Mesothelial cell of epicardium (in vitro differentiated cells): ENCODE data around the gene ANKRD44. TPM values are rescaled to one million over a fixed set of nuclear protein-coding genes. Genes with fewer than 3 reads are reported as not detected.

Experiments
- DNase-seq, 2 experiments: peaks; one replicate each; pipeline ENCODE4 v3.0.0; 2021; ENCODE audit warnings: low spot score in 2 of 2; ENCODE audit not compliant: unreplicated experiment in 2 of 2
- H3K27ac Mint-ChIP-seq: 2 replicates; pipeline ENCODE4 v1.8.0; 2021; ENCODE audit warnings: mixed read lengths
- H3K27me3 Mint-ChIP-seq: 2 replicates; pipeline ENCODE4 v1.8.0; 2021; ENCODE audit warnings: low read depth, mixed read lengths
- H3K36me3 Mint-ChIP-seq: 2 replicates; pipeline ENCODE4 v1.8.0; 2021; ENCODE audit warnings: mixed read lengths
- H3K4me1 Mint-ChIP-seq: 2 replicates; pipeline ENCODE4 v1.8.0; 2021; ENCODE audit warnings: mixed read lengths
- H3K4me3 Mint-ChIP-seq: 2 replicates; pipeline ENCODE4 v1.8.0; 2021; ENCODE audit warnings: mild to moderate bottlenecking, moderate library complexity, mixed read lengths
- H3K9me3 Mint-ChIP-seq: 2 replicates; pipeline ENCODE4 v1.8.0; 2021; ENCODE audit warnings: mixed read lengths
- total RNA-seq: library from RNA; stranded (reverse); gene quantifications from 3 replicates; pipeline ENCODE4 v1.2.1, GENCODE V29; 2021
- TF ChIP-seq, protein P1 (sequence below): fragments of 200-600 bp; sonication (generic); IDR thresholded peaks from one replicate; pipeline ENCODE4 v1.5.0; 2021; ENCODE audit warnings: antibody characterized with exemption; ENCODE audit not compliant: unreplicated experiment

The ANKRD44 gene
- total RNA-seq, 1 donor from 2014 or later, result 10.4 TPM

DNA sequence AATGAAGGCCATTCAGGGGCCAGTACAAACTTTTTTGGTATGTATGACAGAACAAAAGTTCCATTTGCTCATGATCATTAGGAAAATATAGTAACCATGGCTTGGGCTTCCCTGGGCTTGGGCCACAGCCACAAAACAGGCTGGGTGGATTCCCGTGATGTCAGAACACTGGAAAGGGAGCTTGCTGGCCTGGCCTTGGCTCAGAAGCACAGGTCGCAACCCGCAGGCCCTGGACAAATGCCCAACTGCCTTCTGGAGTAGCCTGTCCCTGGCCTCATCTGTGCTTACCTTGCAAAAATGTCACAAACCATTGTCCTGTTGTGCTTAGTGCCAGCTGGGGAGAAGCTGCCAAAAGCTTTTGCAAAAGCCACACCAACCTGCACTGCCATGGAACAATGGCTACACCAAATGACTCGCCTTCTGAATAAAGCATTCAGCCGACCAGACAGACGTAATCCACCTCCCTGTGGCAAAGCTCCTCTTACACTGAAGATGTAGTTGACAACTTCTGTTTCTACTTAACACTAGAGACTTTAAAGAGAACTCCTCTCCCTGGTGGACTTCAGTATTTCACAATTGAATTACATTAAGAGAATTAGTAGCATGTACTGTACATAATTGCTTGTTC, 125.5 kb downstream of the ANKRD44 start:
- no peaks in the 10 kb centered on the region for H3K9me3 Mint-ChIP-seq
- peaks cover 9% of the 10 kb centered on the region for H3K4me1 Mint-ChIP-seq

DNA sequence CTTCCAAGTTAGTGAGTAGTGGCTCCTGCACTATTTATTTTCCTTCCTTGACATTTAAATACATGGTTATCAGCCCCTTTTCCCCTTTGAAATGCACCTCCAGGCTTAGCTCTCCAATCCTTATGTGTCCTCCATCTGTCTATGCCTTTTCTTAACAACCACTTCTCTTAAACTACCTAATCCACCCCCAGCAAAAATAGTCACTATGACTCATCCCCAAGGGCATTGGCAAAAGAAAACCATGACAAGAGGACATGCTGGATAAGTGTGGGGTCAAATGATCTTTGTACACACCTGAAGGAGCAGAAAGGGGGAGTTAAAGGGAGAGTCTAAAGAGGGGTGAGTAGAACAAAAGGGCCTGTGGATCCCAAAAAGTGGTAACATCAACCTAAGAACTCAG, 127.2 kb downstream of the ANKRD44 start:
- TF ChIP-seq, protein P1, sequence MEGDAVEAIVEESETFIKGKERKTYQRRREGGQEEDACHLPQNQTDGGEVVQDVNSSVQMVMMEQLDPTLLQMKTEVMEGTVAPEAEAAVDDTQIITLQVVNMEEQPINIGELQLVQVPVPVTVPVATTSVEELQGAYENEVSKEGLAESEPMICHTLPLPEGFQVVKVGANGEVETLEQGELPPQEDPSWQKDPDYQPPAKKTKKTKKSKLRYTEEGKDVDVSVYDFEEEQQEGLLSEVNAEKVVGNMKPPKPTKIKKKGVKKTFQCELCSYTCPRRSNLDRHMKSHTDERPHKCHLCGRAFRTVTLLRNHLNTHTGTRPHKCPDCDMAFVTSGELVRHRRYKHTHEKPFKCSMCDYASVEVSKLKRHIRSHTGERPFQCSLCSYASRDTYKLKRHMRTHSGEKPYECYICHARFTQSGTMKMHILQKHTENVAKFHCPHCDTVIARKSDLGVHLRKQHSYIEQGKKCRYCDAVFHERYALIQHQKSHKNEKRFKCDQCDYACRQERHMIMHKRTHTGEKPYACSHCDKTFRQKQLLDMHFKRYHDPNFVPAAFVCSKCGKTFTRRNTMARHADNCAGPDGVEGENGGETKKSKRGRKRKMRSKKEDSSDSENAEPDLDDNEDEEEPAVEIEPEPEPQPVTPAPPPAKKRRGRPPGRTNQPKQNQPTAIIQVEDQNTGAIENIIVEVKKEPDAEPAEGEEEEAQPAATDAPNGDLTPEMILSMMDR, result no peak
- no peaks in the 10 kb centered on the region for H3K27me3 Mint-ChIP-seq
- DNase-seq, result no peak
- no peak overlapping the region for H3K4me3 Mint-ChIP-seq
- H3K36me3 Mint-ChIP-seq, result no peaks in the 10 kb centered on the region
- H3K9me3 Mint-ChIP-seq, result peaks cover 9% of the 10 kb centered on the region
- H3K27ac Mint-ChIP-seq, result no peak overlapping the region
- peaks cover 10% of the 10 kb centered on the region for H3K4me1 Mint-ChIP-seq

More for the DNA sequence above, 125.5 kb downstream of the ANKRD44 start:
- DNase-seq, result no peak
- TF ChIP-seq, protein P1, result no peak
- no peaks in the 10 kb centered on the region for H3K36me3 Mint-ChIP-seq
- no peak overlapping the region for H3K27ac Mint-ChIP-seq
- no peak overlapping the region for H3K4me3 Mint-ChIP-seq
- H3K27me3 Mint-ChIP-seq, result peaks cover 3% of the 10 kb centered on the region

DNA sequence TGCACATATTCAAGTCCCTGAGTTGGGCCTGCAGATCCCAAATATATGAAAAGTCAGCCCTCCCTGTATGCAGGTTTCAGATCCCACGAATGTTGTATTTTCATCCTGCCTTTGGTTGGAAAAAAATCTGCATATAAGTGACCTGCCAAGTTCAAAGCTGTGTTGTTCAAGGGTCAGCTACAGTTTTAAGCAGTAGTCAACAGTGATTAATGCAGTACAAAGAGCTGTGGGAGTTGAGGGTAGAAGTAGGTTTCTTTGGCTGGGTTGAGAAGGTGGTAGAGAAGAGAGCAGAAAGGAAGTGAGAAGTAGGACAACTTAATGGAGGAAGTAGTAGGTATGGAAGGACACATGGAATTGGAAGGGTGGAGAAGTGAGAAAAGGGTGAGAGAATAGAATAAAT, 127.9 kb downstream of the ANKRD44 start:
- no peak overlapping the region for H3K4me3 Mint-ChIP-seq
- DNase-seq, result no peak
- H3K27me3 Mint-ChIP-seq, result no peaks in the 10 kb centered on the region
- H3K4me1 Mint-ChIP-seq, result peaks cover 10% of the 10 kb centered on the region
- no peak overlapping the region for H3K27ac Mint-ChIP-seq
- peaks cover 9% of the 10 kb centered on the region for H3K9me3 Mint-ChIP-seq
- H3K36me3 Mint-ChIP-seq, result no peaks in the 10 kb centered on the region
- TF ChIP-seq, protein P1, result no peak

DNA sequence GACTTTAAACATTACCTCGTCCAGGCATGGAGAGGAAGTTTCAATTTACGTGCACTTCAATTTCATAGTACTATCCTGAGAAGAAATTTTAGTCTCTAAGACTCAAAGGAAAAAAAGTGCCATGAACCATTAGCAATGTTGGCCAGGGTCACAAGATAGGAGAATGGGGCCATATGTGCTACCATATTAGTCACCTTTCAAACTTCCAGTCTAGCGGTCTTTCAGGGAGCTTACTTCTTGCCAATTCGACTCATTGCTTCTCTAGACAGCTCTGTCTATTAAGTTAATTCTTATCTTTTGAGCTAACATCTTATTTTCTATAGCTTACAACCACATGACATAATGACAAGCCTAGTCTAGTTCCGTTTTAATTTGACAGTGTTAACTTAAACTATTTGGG, 129.1 kb downstream of the ANKRD44 start:
- Mint-ChIP-seq H3K4me1 (peaks cover 10% of the 10 kb centered on the region), H3K36me3 (no peaks in the 10 kb centered on the region), H3K4me3 (no peak overlapping the region), H3K27me3 (no peaks in the 10 kb centered on the region), H3K27ac (no peak overlapping the region), H3K9me3 (peaks cover 9% of the 10 kb centered on the region)
- TF ChIP-seq, protein P1, result no peak
- no peak for DNase-seq

DNA sequence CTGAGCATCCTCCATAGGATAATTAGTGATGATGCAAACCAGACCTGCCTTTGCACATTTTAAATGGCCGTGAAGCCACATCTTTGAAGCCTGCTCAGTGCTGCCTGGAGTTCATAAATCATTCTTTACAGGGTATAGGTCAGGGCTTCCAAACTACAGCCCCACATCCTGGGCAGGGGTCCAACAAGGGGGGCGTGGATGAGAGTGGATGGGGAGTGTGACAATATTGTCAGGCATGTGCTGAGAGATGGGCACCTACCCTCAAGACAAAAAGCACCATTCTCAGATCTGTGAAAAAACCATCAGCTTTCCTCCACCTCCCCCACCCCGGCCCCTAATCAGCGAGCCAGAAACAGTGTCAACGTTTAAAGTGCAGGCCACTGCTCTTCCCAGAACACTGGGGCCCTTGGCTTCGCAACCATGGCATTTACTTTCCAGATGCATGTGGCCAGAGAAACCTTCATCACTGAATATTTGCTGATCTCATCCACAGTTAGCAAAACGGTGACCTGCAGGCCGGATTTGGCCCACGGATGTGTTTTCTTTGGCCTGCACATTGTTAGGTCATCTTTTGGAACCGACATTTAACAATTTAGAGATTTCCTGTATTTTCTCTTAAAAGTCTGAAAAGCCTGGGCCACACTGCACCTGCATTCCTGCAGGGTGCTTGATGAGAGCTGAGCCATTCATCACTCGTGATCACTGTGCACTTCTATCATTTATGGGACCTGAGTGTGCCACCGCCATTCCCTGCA, 130.7 kb downstream of the ANKRD44 start:
- H3K4me1 Mint-ChIP-seq, result peaks cover 10% of the 10 kb centered on the region
- TF ChIP-seq, protein P1, result no peak
- DNase-seq, result no peak
- no peaks in the 10 kb centered on the region for H3K27me3 Mint-ChIP-seq
- peak overlapping the region; percentile 15 for H3K27ac Mint-ChIP-seq
- H3K36me3 Mint-ChIP-seq, result no peaks in the 10 kb centered on the region
- no peak overlapping the region for H3K4me3 Mint-ChIP-seq
- H3K9me3 Mint-ChIP-seq, result peaks cover 9% of the 10 kb centered on the region
